Endothelial cell of umbilical vein (primary cell): Measurements from ENCODE around the gene RAD51C. TPM values are rescaled to one million over a fixed set of nuclear protein-coding genes. Genes with fewer than 3 reads are reported as not detected.

Experiments used
- BruUV-seq: library from RNA; stranded (reverse); fragments of 400-500 nt; replicated peaks from 2 replicates; lab custom pipeline; 2021; lab: Mats Ljungman, UMichigan
- CTCF ChIA-PET: fragments of 300-600, 350-600 bp; sonication (Branson Sonifier 250); formaldehyde crosslinking; loops from one replicate; lab custom pipeline; 2021; ENCODE audit warnings: antibody characterized with exemption, inconsistent platforms; lab: Charles Lee
- POLR2A ChIA-PET: fragments of 300-600, 350-600 bp; sonication (Branson Sonifier 250); formaldehyde crosslinking; loops from one replicate; lab custom pipeline; 2021; ENCODE audit warnings: antibody characterized with exemption, inconsistent platforms; lab: Charles Lee
- DNase-seq: peaks from one replicate; pipeline ENCODE4 v3.0.0-alpha.2; 2011; ENCODE audit warnings: low read depth, low spot score
- FAIRE-seq: peaks from 2 replicates; lab custom pipeline; 2011; peaks lifted over from hg19 to GRCh38; lab: Jason Lieb, UNC
- H2AFZ ChIP-seq: 2 replicates; pipeline ENCODE4 v1.6.0; 2012; ENCODE audit warnings: low read depth, low read length, control low read depth, inconsistent platforms
- H3K27ac ChIP-seq: 2 replicates; pipeline ENCODE4 v1.5.1; 2011; ENCODE audit warnings: low read depth, mild to moderate bottlenecking, control low read depth, low read length, moderate library complexity; ENCODE audit not compliant: insufficient read depth
- H3K27me3 ChIP-seq, 2 experiments: 2 replicates each; pipeline versions ENCODE4 v1.6.0 to v1.6.1; 2011; ENCODE audit warnings: low read length in 2 of 2, mixed read lengths in 1 of 2; ENCODE audit not compliant: control insufficient read depth in 2 of 2, insufficient read depth in 2 of 2
- H3K36me3 ChIP-seq, 2 experiments: 2 replicates in 1 of 2; 3 replicates in 1 of 2; pipeline ENCODE4 v1.5.1; 2011; ENCODE audit warnings: low read length in 2 of 2, mild to moderate bottlenecking in 1 of 2, moderate library complexity in 1 of 2; ENCODE audit not compliant: control insufficient read depth in 2 of 2, insufficient read depth in 2 of 2; ENCODE audit errors: extremely low read depth in 1 of 2
- H3K4me1 ChIP-seq: 3 replicates; pipeline ENCODE4 v1.5.1; 2011; ENCODE audit warnings: mild to moderate bottlenecking, low read length; ENCODE audit not compliant: control insufficient read depth, insufficient read depth; ENCODE audit errors: extremely low read depth
- H3K4me2 ChIP-seq: 2 replicates; pipeline ENCODE4 v1.6.1; 2011; ENCODE audit warnings: low read length, control low read depth, mixed read lengths; ENCODE audit not compliant: insufficient read depth
- H3K4me3 ChIP-seq, 3 experiments: fragments of 200-600 bp in 1 of 3; sonication (generic), shearing (Covaris generic) in 1 of 3; replicated peaks in 1 of 3; 2 replicates each; pipeline ENCODE4 v1.5.1; 2011 to 2016; ENCODE audit warnings: control low read depth in 3 of 3, low read length in 3 of 3, mild to moderate bottlenecking in 2 of 3, inconsistent platforms in 1 of 3, low read depth in 1 of 3, moderate library complexity in 1 of 3; ENCODE audit not compliant: insufficient read depth in 1 of 3
- H3K79me2 ChIP-seq: 2 replicates; pipeline ENCODE4 v1.6.0; 2012; ENCODE audit warnings: low read length, inconsistent platforms; ENCODE audit not compliant: control insufficient read depth, insufficient read depth
- H3K9ac ChIP-seq: replicated peaks from 2 replicates; pipeline ENCODE3; 2011; ENCODE audit warnings: low read length, control low read depth; ENCODE audit not compliant: insufficient read depth; ENCODE audit errors: extremely low read depth
- H3K9me1 ChIP-seq: replicated peaks from 3 replicates; pipeline ENCODE4 v1.6.0; 2011; ENCODE audit warnings: mild to moderate bottlenecking, low read length; ENCODE audit not compliant: control insufficient read depth, insufficient read depth; ENCODE audit errors: extremely low read depth
- H3K9me3 ChIP-seq: replicated peaks from 2 replicates; pipeline ENCODE4 v1.5.1; 2012; ENCODE audit warnings: low read length, inconsistent platforms; ENCODE audit not compliant: control insufficient read depth, insufficient read depth
- H4K20me1 ChIP-seq: replicated peaks from 2 replicates; pipeline ENCODE3; 2011; ENCODE audit warnings: mild to moderate bottlenecking, low read length; ENCODE audit not compliant: control insufficient read depth, insufficient read depth; ENCODE audit errors: extremely low read depth
- CTCF ChIP-seq, 2 donors: IDR thresholded peaks; 1 replicate in 1 of 2; 2 replicates in 1 of 2; pipeline ENCODE4 v1.5.1; 2011; ENCODE audit warnings: low read length in 2 of 2, mild to moderate bottlenecking in 2 of 2, moderate library complexity in 2 of 2, control low read depth in 1 of 2, inconsistent platforms in 1 of 2, low read depth in 1 of 2; ENCODE audit not compliant: insufficient read depth in 1 of 2; ENCODE audit errors: extremely low read depth in 1 of 2
- EZH2 ChIP-seq: IDR thresholded peaks from 2 replicates; pipeline ENCODE4 v1.6.1; 2012; ENCODE audit warnings: borderline replicate concordance, low read depth, mild to moderate bottlenecking, moderate library complexity, low read length, inconsistent platforms; ENCODE audit not compliant: severe bottlenecking
- FOS ChIP-seq: IDR thresholded peaks from 2 replicates; pipeline ENCODE4 v1.6.1; 2011; ENCODE audit warnings: mild to moderate bottlenecking, low read length, moderate library complexity, borderline replicate concordance; ENCODE audit not compliant: insufficient read depth
- GATA2 ChIP-seq: IDR thresholded peaks from 2 replicates; pipeline ENCODE4 v1.7.0; 2011; ENCODE audit warnings: low read depth, mild to moderate bottlenecking, moderate library complexity, mixed read lengths, low read length; ENCODE audit not compliant: insufficient read length, insufficient read depth
- JUN ChIP-seq: IDR thresholded peaks from 2 replicates; pipeline ENCODE4 v1.6.1; 2011; ENCODE audit warnings: borderline replicate concordance, low read depth; ENCODE audit not compliant: insufficient read length, insufficient read depth
- MYC ChIP-seq: IDR thresholded peaks from one replicate; pipeline ENCODE4 v1.6.1; 2011; ENCODE audit warnings: mild to moderate bottlenecking, low read depth, low read length
- POLR2A ChIP-seq: IDR thresholded peaks from 2 replicates; pipeline ENCODE4 v1.6.1; 2012; ENCODE audit warnings: low read depth, mild to moderate bottlenecking, control low read depth, low read length
- POLR2AphosphoS5 ChIP-seq: IDR thresholded peaks from 2 replicates; pipeline ENCODE4 v1.6.1; 2012; ENCODE audit warnings: low read depth, mild to moderate bottlenecking, control low read depth, low read length, moderate library complexity; ENCODE audit not compliant: insufficient read depth
- dilution Hi-C: fragments of 300-500 bp; cut with MboI; formaldehyde crosslinking; loops from one replicate; pipeline ENCODE4 v1.15.0; 2019; ENCODE audit warnings: low sequenced_read_pairs; ENCODE audit not compliant: extremely low pct_ligation_motif_present
- intact Hi-C: fragments of 100-400 bp; cut with micrococcal nuclease; formaldehyde crosslinking; loops from one replicate; pipeline ENCODE4 v1.10.0; 2022
- polyA plus RNA-seq, 4 experiments: library from polyadenylated mRNA; depleted of rRNA in 3 of 4; stranded (reverse) in 3 of 4; unstranded in 1 of 4; fragments of >200 nt; gene quantifications; 2 replicates each; pipeline versions ENCODE4 v1.2.1 to v1.2.3, GENCODE V29; 2011 to 2012; ENCODE audit warnings: missing spikeins in 1 of 4
- total RNA-seq: library from RNA; stranded (reverse); gene quantifications from 2 replicates; pipeline ENCODE4 v1.2.3, GENCODE V29; 2021
- TF ChIP-seq, protein P1 (sequence below): IDR thresholded peaks from 2 replicates; pipeline ENCODE4 v1.6.1; 2011; ENCODE audit not compliant: insufficient read depth, insufficient read length

RAD51C gene
- total and polyA plus RNA-seq, 2 donors (not counting 3 experiments of a cell fraction or from before 2014, with no cell fraction given), result 24.8 to 38.9 TPM

GRCh38 chr17:58757162-58757613 is 64.8 kb downstream of the RAD51C start:
- no peak overlapping the region for H3K9ac ChIP-seq

GRCh38 chr17:58758890-58759289 is 66.5 kb downstream of the RAD51C start:
- FAIRE-seq, result no peak
- no peak overlapping the region for H2AFZ ChIP-seq
- H3K9me3 ChIP-seq, result no peaks in the 10 kb centered on the region
- no TSS peak for BruUV-seq
- dilution Hi-C loops (no loop called here), intact Hi-C loops (loop anchor here (5.0 kb wide), 1 partner anchor 242 kb away; no protein-coding TSS in a partner anchor)
- no peaks in the 10 kb centered on the region for H3K79me2 ChIP-seq
- H3K27me3 ChIP-seq, result peaks cover 24 to 52% of the 10 kb centered on the region in 2 experiments
- no peak for DNase-seq
- H3K4me3 ChIP-seq, result no peak overlapping the region
- ChIA-PET CTCF (no interaction called here), POLR2A (no interaction called here)
- no peaks in the 10 kb centered on the region for H4K20me1 ChIP-seq
- H3K4me1 ChIP-seq, result peaks cover 13% of the 10 kb centered on the region
- H3K36me3 ChIP-seq, result no peaks in the 10 kb centered on the region
- H3K4me2 ChIP-seq, result no peak overlapping the region
- no peak overlapping the region for H3K27ac ChIP-seq
- no peaks in the 10 kb centered on the region for H3K9me1 ChIP-seq
- no peak overlapping the region for H3K9ac ChIP-seq
- TF ChIP-seq FOS (no peak), EZH2 (no peak), POLR2AphosphoS5 (no peak), JUN (no peak), GATA2 (no peak), CTCF (IDR thresholded peaks at IDR 0.05; ENCODE audit: extremely low read depth in 1 of 2, insufficient read depth in 1 of 2, low read depth in 1 of 2, low read length in 2 of 2) (no peak), MYC (no peak), POLR2A (no peak)
- TF ChIP-seq, protein P1, sequence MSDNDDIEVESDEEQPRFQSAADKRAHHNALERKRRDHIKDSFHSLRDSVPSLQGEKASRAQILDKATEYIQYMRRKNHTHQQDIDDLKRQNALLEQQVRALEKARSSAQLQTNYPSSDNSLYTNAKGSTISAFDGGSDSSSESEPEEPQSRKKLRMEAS, result no peak

More at GRCh38 chr17:58757162-58757613, 64.8 kb downstream of the RAD51C start:
- intact Hi-C loops (loop anchor here (5.0 kb wide), 1 partner anchor 240 kb away; no protein-coding TSS in a partner anchor), dilution Hi-C loops (no loop called here)
- Histone ChIP-seq H3K27ac (no peak overlapping the region), H3K4me1 (peaks cover 13% of the 10 kb centered on the region), H3K9me1 (no peaks in the 10 kb centered on the region), H3K27me3 (peaks cover 26 to 55% of the 10 kb centered on the region in 2 experiments), H3K4me2 (no peak overlapping the region), H3K4me3 (no peak overlapping the region), H3K36me3 (no peaks in the 10 kb centered on the region), H3K9me3 (no peaks in the 10 kb centered on the region), H4K20me1 (no peaks in the 10 kb centered on the region), H2AFZ (no peak overlapping the region), H3K79me2 (no peaks in the 10 kb centered on the region)
- no TSS peak for BruUV-seq
- FAIRE-seq, result no peak
- TF ChIP-seq EZH2 (peak; percentile 3), JUN (no peak)
- POLR2A ChIA-PET, result no interaction called here
- CTCF ChIA-PET, result interaction anchor here (0.6 to 1.7 kb wide), 4 partner anchors 10 to 238 kb away, joined by 3 to 6 read pairs (median 4); no protein-coding TSS in a partner anchor
- no peak for DNase-seq
